G401.6 (cell line): Measurements from ENCODE around the gene QDPR.
"Not testable (repeated sequence)": the region's sequence is repeated elsewhere in the genome, so short reads cannot be mapped to it uniquely, and the experiment has no call there.

ENCODE experiments used
- FAIRE-seq: peaks from 2 replicates; lab custom pipeline; 2012; peaks lifted over from hg19 to GRCh38; lab: Jason Lieb, UNC

Gene QDPR

DNA sequence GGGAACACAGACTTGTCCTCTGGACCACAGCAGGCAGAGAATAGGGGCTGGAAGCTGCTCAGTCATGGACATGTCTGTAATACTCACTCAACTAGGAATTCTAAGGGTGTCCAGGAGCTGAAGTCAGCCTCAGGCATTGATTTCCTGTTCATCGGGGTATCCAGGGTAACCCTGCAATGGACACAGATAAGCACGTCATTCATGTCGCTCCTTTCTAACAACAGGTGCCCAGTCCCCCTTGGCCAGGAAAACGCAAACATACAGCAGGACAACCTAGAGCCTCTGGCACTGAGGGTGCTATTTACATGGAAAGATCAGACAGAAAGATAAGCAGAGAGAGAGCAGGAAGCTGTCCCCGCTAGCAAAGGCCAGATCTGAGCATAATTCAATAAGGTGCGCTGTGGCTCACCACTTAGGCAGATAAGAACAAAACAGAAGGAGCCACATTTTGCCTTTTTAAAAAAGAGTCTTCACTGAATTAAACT is 21.3 kb downstream of the QDPR start:
- no peak for FAIRE-seq

DNA sequence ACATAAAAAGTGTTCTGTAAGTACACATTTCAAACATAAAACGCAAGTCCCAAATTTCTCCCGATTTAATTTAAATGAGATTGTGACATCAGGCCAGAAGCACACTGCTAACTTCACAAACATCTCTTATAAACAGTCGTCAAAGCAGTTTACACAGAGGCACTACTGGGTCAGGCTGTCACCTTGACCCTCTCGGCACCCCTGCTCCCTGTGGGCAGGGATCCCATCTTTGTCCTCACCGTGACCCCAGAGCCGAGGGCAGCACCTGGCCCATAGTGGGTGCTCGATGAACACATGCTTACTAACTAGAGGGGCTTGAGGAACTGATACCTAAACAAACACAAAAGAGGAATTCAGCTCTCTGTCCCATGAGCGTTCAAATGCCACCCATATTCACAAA is 22.2 kb downstream of the QDPR start:
- no peak for FAIRE-seq

DNA sequence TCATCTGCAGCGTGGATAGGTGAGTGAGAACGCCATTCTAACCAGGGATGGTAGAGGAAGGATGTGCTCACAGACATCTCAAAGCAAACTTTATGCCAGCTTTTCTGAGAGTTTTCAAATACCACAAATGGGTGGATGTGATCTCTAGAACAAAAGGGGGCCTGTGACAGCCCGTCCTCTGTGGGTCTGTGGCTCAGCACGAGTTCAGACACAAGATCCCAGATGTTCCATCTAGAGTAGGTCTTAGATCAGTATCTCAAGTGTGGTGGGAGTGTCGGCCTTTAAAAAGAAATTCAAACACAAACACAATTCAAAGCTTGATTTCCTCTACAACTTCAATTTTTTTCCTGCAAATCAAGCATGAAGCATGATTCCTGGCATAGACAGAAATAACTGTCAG is 22.8 kb downstream of the QDPR start:
- no peak for FAIRE-seq

DNA sequence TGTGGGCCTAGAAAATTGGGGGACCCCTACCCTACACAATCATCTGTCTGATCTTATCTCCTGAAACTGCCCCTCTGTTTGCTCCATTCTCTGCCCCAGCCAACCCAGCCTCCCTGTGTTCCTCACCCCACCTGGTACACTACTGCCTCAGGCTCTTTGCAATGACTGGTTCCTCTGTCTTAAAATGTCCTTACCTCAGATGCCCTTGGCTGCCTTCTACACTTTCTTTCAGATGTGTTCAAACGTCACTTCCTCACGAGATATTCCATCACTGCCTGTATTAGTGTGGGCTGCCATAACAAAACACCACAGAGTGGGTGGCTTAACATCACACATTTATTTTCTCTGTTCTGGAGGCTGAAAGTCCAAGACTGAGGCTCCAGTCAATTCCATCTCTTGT is 29.2 kb downstream of the QDPR start:
- FAIRE-seq = no peak

DNA sequence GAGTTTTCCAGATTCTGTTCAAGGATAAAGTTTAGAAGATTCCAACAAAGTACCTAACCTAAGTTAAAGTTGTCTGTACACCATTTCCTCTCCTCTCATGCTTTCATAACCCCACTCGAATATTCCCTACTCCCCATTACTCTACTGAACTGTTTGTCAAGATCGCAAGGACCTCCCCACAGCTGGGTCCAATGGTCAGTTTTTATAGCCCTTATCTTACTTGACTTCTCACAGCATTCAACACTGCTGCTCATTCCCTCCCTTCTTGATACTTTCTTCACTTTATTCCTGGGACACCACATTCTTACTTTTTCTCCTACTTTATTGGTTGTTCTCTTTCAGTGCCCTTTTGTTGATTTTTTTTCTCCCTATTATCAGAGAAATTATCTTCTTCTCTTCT is 30.9 kb downstream of the QDPR start:
- no peak for FAIRE-seq

DNA sequence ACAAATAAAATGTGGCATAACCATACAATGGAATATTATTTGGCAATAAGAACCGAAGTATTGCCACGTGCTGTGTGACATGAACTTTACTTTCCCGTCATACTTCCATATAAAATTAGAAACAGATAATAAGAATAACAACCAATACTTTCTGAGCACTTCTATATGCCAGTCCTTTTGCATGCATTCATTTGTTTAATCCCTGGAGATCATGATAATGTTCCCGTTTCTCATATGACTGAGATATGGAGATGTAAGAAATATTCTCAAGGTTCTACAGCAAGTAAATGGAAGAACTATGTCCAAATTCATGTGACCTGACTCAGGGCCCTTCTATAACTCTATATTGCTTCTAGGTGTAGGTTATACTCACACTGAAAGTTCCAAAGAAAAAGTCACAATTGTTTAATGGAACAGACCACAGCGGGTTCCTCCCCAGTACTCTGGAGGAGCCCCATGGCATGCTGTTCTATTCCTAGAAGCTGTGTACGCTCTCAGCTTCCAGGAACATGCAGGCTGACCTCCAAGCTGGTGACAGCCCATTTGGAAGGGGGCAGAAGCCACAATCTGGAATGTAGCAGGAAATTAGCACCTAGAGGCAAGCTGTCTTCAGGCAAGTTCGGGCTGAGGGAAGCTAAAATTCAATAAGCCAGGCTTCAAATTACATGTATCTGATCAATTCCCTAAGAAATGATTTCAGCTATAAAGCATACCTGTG is 31.5 kb downstream of the QDPR start:
- no peak for FAIRE-seq

DNA sequence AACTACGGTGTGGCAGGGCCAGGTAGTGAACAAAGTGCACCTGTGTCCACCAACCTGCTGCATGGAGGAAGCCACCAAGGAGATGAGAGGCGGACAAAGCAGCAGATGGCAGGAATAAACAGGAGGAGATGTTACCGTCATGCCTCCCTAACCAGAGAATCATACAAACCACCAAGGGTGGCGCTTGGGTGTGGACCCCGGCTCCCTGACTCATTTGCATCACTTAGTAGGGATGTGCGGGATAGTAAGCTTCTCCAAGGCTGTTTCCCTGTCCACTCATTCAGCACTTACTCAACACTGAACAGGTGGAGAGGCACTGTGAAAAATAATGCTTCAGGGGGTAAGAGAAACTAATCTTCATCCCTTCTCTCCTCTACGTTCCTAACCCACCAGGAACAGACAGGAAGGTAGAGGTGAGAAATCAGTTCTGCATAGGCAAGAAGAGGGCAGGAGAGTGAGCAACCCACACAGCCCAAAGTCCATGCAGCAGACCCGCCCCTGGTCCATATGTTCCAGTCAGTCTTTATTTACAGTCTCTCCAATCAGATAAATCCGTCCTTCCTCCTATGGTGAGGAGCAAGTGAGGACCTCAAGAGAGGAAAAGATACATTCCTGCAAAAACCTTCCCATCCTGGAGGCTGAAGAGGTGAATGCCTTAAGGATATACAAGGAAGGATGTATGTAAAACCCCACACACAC is 34.0 kb downstream of the QDPR start:
- FAIRE-seq = no peak

DNA sequence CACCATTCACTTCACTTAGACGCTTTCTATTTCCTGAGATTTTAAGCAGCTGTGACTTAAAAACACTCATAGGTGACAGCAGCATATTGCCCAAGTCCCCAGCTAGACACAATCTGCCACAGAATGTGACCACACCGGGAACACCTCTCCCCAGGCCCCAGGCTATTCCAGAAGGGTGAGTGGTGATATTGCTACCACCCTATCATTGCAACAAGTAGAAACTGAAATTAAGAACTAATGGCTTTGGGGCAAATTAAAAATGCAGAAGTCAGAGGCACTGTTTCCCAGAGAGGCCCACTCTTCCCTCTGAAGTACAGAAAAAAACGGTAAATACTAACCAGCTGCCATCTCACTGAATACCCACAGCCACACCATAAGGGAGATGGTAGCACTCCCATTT is 35.0 kb downstream of the QDPR start:
- FAIRE-seq = no peak

DNA sequence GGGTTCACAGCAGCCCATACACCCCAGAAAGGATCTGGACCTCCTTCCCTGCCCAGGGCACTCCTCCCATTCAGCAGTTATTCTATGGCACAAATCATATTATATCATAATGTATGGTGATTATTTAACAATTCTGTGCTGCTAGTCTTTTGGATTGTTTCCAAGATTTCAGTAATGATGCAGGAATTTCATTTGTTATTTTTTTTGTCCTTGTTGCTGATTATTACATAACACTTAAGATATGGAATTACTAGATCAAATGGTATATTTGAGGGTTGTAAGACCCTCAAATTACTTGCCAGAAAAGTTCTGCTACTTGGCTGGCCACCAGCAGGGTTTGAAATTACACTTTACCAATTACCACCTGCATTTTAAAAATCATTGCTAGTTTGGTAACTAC is 36.4 kb downstream of the QDPR start:
- FAIRE-seq = no peak

DNA sequence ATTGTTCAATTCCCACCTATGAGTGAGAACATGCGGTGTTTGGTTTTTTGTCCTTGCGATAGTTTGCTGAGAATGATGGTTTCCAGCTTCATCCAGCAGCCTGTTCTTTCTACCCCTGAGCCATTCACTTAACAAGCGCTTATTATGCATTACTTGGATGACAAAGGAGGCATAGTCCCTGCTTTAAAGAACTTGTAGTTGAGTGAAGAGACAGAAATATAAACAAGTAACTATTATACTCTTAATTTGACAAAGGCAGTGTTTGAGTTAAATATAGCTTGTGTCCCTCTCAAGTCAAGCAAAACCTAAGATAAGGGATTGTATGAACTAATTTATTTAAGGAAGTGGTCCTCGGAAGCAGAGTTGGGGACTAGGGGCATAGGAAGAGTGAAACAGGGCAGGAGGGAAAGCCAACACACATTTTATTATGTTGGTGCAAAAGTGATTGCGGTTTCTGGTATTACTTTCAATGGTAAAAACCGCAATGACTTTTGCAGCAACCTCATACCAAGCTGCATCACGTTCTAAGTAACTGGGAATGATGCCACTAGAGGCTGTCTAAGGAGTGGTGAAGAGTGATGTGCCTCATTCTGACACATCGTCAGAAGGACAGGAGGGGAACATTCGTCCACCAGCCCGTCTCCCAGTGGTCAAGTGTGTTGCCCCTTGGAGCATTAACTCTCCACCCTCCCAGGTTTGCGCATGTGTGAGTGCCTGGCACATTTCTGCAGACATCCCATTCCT is 41.8 kb downstream of the QDPR start:
- FAIRE-seq = no peak

DNA sequence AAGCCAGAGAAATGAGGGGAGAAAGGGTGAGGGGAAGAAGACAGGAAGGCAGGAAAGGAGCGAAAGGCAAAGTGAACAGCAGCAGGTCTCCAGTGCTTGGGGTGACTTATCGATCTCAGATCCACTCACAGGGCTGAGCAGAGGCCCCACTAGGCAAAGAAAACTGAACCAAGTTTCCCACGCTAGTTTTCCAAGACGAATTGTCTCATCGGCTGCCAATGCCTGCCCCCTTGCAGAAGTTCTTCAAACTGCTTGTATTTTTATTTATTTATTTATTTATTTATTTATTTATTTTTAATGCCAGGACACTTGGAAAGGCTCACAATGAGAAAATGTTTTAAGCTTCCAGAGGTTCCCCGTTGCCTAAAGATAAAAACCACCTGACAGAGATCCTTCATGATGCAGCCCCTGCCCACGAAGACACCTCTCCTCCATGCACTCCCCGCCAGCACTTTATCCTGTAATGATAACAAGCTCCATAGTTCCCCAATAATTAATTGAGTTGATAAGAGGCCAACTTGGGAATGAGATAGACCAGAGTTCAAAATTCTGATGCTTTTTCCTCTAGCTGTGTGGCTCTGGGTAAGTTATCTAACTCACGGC is 43.2 kb downstream of the QDPR start:
- FAIRE-seq = peak; percentile 55

DNA sequence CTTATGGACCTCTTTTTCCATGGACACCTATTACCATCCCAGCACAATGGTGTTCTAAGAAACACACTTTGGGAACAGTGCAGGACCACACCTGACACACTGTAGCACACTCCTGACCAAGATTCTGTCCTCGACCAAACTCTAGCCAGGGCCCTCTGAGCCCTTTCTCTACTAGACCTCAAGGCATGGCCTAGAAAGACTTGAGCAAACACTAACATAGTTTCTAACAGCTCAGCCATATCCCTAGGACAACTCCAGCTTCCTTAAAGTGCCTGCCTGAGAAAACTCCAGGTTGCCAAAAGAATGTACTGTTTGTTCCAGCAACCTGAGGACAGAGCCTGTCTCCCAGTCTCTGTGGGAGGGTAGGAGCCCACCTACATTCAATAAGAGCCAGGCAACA is 48.3 kb downstream of the QDPR start:
- no peak for FAIRE-seq

DNA sequence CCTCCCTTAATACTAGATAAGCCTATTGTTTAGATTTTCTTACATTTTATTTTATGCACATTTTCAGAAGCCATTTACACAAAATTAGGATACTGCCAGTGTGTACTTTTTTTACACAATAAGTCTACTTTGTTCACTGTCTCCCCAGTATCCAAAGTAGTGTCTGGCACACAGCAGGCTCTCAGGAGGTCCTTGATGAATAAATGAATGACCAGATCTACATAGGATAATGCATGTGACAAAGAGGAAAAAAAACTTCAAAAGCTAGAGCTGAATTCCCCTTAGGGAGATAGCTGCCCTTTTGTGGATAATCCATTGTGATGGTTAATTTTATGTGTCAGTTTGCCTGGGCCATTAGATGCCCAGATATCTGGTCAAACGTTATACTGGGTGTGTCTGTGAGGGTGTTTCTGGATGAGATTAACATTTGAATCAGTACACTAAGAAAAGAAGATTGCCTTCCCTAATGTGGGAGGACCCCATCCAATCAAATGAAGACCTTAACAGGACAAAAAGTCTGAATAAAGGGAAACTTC is 61.6 kb downstream of the QDPR start:
- FAIRE-seq = no peak

DNA sequence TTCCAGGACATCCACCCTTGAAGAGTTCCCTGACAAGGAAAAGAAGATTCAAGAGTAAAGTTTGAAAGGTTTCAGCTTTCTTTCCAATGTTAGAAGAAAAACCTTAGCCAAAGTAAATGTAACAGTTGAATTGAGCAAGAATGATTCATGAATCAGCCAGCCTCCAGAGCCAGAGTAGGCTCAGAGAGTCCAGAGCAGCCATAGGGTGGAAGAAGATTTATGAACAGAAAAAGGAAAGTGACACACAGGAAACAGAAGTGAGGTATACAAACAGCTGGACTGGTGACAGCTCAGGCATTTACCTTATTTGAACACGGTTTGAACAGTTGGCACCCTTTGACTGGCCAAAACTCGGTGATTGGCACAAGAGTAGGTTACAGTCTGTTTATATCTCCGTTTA is 63.2 kb downstream of the QDPR start:
- no peak for FAIRE-seq

DNA sequence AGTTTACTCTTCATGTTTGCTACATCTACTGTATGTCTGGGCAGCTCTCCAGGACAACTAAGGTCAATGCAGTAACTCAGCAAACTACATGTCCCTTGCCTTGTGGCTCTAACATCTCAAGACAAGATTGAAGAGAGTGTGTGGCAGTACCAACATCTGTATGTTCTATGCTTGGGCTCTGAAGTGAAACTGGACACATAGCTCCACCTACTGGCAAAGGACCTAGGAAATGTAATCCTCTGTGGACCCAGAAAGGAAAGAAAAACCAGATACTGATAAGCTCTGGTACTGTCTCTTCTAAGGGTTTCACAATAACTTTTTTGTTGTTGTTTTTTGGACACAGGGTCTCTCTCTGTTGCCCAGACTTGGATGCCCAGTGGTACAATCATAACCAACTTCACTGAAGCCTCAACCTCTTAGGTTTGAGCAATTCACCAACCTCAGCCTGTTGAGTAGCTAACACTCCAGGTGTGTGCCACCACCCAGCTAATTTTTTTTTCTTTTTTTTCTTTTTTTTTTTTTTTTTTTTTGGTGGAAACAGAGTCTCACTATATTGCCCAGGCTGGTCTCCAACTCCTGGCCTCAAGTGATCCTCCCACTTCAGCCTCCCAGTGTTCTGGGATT is 64.1 kb downstream of the QDPR start:
- peak; percentile 66 for FAIRE-seq

DNA sequence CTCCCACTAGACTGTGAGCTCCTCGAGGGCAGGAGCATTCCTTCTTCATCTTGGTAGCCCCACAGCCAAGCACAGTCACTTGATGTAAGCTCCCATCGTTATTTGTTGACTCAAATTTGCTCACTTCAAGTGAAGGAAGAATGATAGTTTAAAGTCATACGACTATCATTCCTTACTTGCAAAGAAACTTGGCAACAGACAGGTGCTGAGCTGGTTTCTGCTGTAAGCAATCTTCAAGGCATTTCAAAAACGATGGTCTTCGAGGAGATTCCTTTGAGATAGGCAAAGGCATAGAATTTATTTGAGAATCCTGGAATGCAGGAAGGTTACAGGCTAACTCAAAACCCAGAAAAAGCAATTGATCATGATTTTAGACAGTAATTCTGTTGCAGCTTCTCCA is 64.8 kb downstream of the QDPR start:
- FAIRE-seq = no peak

DNA sequence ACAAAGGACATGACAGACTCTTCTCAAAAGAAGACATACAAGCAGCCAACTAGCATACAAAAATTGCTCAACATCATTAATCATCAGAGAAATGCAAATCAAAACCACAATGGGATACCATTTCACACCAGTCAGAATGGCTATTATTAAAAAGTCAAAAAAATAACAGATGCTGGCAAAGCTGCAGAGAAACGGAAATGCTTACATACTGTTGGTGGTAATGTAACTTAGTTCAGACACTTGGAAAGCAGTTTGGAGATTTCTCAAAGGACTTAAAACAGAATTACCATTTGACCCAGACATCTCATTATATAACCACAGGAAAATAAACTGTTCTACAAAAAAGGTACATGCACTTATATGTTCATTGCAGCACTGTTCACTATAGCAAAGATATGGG is 69.4 kb downstream of the QDPR start:
- not testable (repeated sequence) for FAIRE-seq

DNA sequence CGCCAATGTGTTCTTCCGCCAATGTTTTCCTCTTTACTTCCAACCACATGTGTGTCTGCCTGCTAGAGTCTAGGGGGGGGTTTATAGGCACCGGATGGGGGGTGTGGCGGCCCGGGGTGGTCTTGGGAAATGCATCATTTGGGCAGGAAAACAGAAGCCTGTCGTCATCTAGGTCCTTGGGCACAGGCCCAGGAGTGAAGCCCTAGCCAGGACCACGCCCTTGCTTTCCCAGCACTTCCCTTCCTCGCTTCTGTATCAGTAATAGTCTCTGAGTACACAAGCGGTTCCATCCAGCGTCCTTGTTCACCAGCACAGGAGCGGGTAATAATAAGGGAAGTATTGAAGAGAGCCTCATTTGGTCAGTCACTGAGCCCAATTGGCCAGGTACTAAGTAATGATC is 74.5 kb downstream of the QDPR start:
- FAIRE-seq = no peak

DNA sequence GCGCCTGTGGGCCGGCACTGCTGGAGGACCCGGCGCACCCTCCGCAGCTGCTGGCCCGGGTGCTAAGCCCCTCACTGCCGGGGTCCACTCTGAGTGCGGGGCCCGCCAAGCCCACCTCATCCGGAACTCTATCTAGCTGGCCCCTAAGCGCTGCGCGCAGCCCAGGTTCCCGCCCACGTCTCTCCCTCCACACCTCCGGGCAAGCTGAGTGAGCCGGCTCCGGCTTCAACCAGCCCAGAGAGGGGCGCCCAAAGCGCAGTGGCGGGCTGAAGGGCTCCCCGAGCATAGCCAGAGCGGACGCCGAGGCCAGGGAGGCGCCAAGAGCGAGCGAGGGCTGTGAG is 75.2 kb downstream of the QDPR start:
- no peak for FAIRE-seq
